Activated CD4-positive, alpha-beta T cell treated with anti-CD3 and anti-CD28 coated beads for 36 hours (primary cell): ENCODE data around the gene COPS6. TPM values are rescaled to one million over a fixed set of nuclear protein-coding genes. Genes with fewer than 3 reads are reported as not detected.

Experiments used
- ATAC-seq: fragments of 200-7000 bp; cut with Tn5 transposase; one replicate; pipeline ENCODE4 v1.10.0; 2021; ENCODE audit warnings: mild to moderate bottlenecking, moderate library complexity
- CTCF ChIA-PET: fragments of 350-600 bp; sonication (Branson Sonifier 250); formaldehyde crosslinking; loops from one replicate; lab custom pipeline; 2021; ENCODE audit warnings: antibody characterized with exemption; lab: Charles Lee
- POLR2A ChIA-PET: fragments of 350-600 bp; sonication (Branson Sonifier 250); formaldehyde crosslinking; loops from one replicate; lab custom pipeline; 2021; ENCODE audit warnings: antibody characterized with exemption, inconsistent platforms; lab: Charles Lee
- DNase-seq: peaks from one replicate; pipeline ENCODE4 v3.0.0-alpha.2; 2020
- H3K27ac Mint-ChIP-seq: one replicate; pipeline ENCODE4 v1.8.0; 2021; ENCODE audit warnings: mixed read lengths
- H3K27me3 Mint-ChIP-seq: one replicate; pipeline ENCODE4 v1.8.0; 2021; ENCODE audit warnings: mixed read lengths
- H3K36me3 Mint-ChIP-seq: one replicate; pipeline ENCODE4 v1.8.0; 2021; ENCODE audit warnings: low read depth, mixed read lengths
- H3K4me1 Mint-ChIP-seq: one replicate; pipeline ENCODE4 v1.8.0; 2021; ENCODE audit warnings: mixed read lengths
- H3K4me3 Mint-ChIP-seq: one replicate; pipeline ENCODE4 v1.8.0; 2021; ENCODE audit warnings: mild to moderate bottlenecking, moderate library complexity, mixed read lengths
- H3K9me3 Mint-ChIP-seq: one replicate; pipeline ENCODE4 v1.8.0; 2021; ENCODE audit warnings: low read depth, mixed read lengths
- intact Hi-C, 2 experiments: fragments of 100-400 bp; cut with DNase I in 1 of 2; cut with micrococcal nuclease in 1 of 2; formaldehyde crosslinking; loops; one replicate each; pipeline versions ENCODE4 v1.14.2 to v1.15.1; 2022 to 2024; cut with DNase I, micrococcal nuclease
- microRNA-seq: library from miRNA; unstranded; fragments of <30 nt; microRNA quantifications from one replicate; pipeline ENCODE4 v1.2.0, GENCODE V29; 2021; ENCODE audit warnings: borderline replicate concordance
- total RNA-seq, 2 experiments: library from RNA; stranded (reverse); gene quantifications; one replicate each; pipeline ENCODE4 v1.2.3, GENCODE V29; 2021

Gene COPS6
- total RNA-seq, 2 experiments from 2014 or later = 88.6 to 89.0 TPM

GRCh38 chr7:100137851-100138760 is 49.3 kb downstream of the COPS6 start:
- POLR2A ChIA-PET = interaction anchor here (0.6 kb wide), 1 partner anchor 12 kb away, joined by 4 read pairs; no protein-coding TSS in a partner anchor
- Mint-ChIP-seq H3K27ac (peak overlapping the region; percentile 21), H3K27me3 (no peaks in the 10 kb centered on the region), H3K4me3 (no peak overlapping the region), H3K9me3 (no peaks in the 10 kb centered on the region), H3K36me3 (no peaks in the 10 kb centered on the region), H3K4me1 (peaks cover 9% of the 10 kb centered on the region)
- DNase-seq (no peak), ATAC-seq (peak; percentile 47)
- CTCF ChIA-PET = interaction anchor here (0.6 to 1.6 kb wide), 11 partner anchors 9 to 756 kb away, joined by 3 to 6 read pairs (median 4); partner anchors contain the start of gene LAMTOR4
- intact Hi-C loops = no loop called here

DNA sequence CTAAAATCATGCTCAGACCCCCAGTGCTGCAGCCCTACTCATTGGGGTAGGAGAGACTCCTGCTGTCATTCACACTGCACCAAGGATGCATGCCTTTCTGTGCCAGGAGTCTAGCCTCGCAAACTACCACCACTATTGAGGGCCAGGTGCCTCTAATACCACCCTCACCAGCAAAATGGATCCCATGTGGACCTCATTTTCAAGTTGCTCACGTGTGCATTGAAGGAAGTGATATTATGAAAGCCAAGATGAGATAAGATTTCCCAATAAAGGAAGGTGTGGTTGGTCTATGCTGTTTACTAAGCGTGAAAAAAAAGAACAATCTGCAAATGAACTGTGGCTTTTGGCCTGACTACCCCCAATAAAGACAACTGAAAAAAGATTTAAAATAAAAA is 52.8 kb downstream of the COPS6 start:
- no peaks in the 10 kb centered on the region for H3K9me3 Mint-ChIP-seq
- ATAC-seq (no peak), DNase-seq (no peak)
- no peaks in the 10 kb centered on the region for H3K27me3 Mint-ChIP-seq
- ChIA-PET CTCF (interaction anchor here (0.5 to 5.2 kb wide), 3 partner anchors 10 to 107 kb away, joined by 3 to 33 read pairs (median 3); no protein-coding TSS in a partner anchor), POLR2A (interaction anchor here (0.9 kb wide), 1 partner anchor 69 kb away, joined by 3 read pairs; no protein-coding TSS in a partner anchor)
- no peak overlapping the region for H3K27ac Mint-ChIP-seq
- no peak overlapping the region for H3K4me3 Mint-ChIP-seq
- intact Hi-C loops = loop anchor here in 1 of 2 experiments (10.0 kb wide), 1 partner anchor 203 kb away; no protein-coding TSS in a partner anchor
- no peaks in the 10 kb centered on the region for H3K36me3 Mint-ChIP-seq
- H3K4me1 Mint-ChIP-seq = peaks cover 9% of the 10 kb centered on the region

Small RNAs within 50 kb of the gene (microRNA-seq; reads per million reads assigned to microRNA genes)
- 8,394 reads per million, percentile 96 among the genes with 10 or more reads in this experiment for gene MIR106B
- gene MIR25 = 683 reads per million, percentile 83 among the genes with 10 or more reads in this experiment
- gene MIR93 = 11,183 reads per million, percentile 97 among the genes with 10 or more reads in this experiment

Other genes with a start within 250 kb of the COPS6 start
- not detected for gene OR2AE1, start 211.9 kb upstream of the COPS6 start, total RNA-seq
- 10 to 100 TPM; 23.9 to 25.7 TPM for gene TRIM4, start 169.4 kb upstream of the COPS6 start, total RNA-seq
- 1 to 10 TPM in 1 of 2 experiments, under 1 TPM in 1; 0.73 to 1.1 TPM for gene GJC3, start 159.3 kb upstream of the COPS6 start, total RNA-seq
- gene AZGP1, start 112.9 kb upstream of the COPS6 start, total RNA-seq = not detected
- 10 to 100 TPM; 45.2 to 62.9 TPM for gene ZKSCAN1, start 73.4 kb upstream of the COPS6 start, total RNA-seq
- gene ZSCAN21, start 39.2 kb upstream of the COPS6 start, total RNA-seq = 1 to 10 TPM; 6.4 to 7.4 TPM
- gene ZNF3, start 7.2 kb upstream of the COPS6 start, total RNA-seq = 10 to 100 TPM; 18.8 to 19.0 TPM
- gene MCM7, start 12.4 kb downstream of the COPS6 start, total RNA-seq = 100 to 1,000 TPM; 411 to 429 TPM
- gene AP4M1, start 12.7 kb downstream of the COPS6 start, total RNA-seq = 10 to 100 TPM in 1 of 2 experiments, 1 to 10 TPM in 1; 8.8 to 10.4 TPM
- gene TAF6, start 30.4 kb downstream of the COPS6 start, total RNA-seq = 10 to 100 TPM; 54.3 to 59.5 TPM
- 10 to 100 TPM; 11.0 to 14.0 TPM for gene CNPY4, start 30.7 kb downstream of the COPS6 start, total RNA-seq
- gene MBLAC1, start 38.0 kb downstream of the COPS6 start, total RNA-seq = 1 to 10 TPM; 1.6 to 2.2 TPM
- 100 to 1,000 TPM in 1 of 2 experiments, 10 to 100 TPM in 1; 69.6 to 120 TPM for gene LAMTOR4, start 59.9 kb downstream of the COPS6 start, total RNA-seq
- 10 to 100 TPM; 15.0 to 17.6 TPM for gene TRAPPC14, start 69.8 kb downstream of the COPS6 start, total RNA-seq
- 1 to 10 TPM; 4.6 to 7.2 TPM for gene GAL3ST4, start 79.6 kb downstream of the COPS6 start, total RNA-seq
- gene GPC2, start 88.4 kb downstream of the COPS6 start, total RNA-seq = 1 to 10 TPM; 5.3 to 6.1 TPM
- 10 to 100 TPM; 24.7 to 28.3 TPM for gene STAG3, start 88.9 kb downstream of the COPS6 start, total RNA-seq
- 10 to 100 TPM; 26.9 to 27.7 TPM for gene PVRIG, start 131.0 kb downstream of the COPS6 start, total RNA-seq
- gene SPDYE3, start 218.7 kb downstream of the COPS6 start, total RNA-seq = not detected